GM19025 (cell line): ENCODE measurements around the gene NKTR.

Experiments
- ATAC-seq: cut with Tn5 transposase; IDR thresholded peaks from one replicate; pipeline ENCODE4 v1.9.1; 2021; ENCODE audit warnings: mild to moderate bottlenecking, low read depth, moderate library complexity; ENCODE audit not compliant: unreplicated experiment

The NKTR gene

DNA sequence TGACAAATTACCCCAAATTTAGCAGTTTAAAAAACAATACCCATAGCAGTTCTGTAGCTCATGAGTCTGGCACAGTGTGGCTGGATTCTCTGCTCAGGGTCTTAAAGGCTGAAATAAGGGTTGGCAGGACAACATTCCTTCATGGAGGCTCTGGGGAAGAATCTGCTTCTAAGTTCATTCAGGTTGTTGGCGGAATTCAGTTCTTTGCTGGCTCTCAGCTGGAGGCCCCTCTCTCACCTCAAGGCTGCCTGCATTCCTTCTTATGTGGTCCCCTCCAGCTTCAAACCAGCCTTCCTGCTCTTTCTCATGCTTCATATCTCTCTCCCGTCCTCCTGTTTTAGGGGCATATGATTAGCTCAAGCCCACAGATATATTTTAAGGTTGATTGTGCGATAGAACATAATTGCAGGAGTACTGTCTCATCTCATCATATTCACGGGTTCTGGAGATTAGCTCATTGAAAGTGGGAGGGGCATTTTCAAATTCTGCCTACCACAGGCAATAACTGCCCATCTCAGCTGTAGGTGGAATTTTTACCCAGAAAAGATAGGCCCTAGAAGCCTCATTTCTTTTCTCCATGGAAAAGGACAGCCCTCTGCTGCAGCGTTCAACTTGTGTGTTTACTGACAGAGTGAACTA, 47.5 kb downstream of the NKTR start:
- no peak for ATAC-seq

DNA sequence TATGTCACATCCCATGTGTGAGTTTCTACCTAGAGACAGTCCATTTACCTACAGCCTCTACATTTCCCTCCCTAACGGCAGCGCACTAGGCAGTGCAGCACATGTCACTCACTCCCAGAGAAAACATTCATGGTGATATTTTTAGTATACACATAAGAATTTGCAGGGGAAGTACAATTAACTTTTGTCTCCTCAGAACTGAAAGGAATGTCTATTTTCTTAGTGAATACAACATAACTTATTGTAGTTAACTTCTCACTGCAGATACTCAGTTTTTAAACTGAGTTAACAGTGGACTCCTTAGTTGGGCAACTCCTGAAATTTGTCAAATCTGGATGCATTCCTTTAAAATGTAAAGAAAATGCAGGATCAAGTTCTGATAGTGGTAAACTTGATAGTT, 48.5 kb downstream of the NKTR start:
- no peak for ATAC-seq

DNA sequence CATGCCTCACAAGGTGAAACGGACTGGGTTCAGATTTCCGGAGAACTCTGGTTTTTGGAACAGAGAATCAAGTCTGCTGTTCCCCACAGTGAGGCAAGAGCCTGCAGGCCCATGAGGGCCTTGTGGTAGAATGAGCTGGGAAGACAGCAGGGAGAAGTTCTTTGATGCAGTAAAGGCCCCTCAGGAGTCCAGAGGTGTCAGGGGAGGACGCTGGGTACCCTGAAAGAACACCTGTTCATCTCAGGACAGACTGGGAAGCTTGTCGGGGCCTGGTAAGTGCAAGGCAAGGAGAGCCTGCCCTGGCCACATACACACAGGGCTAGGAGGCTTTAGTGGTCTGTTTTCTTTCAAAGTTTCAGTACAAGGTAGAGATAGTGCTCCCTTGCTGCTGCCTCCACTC, 49.3 kb downstream of the NKTR start:
- ATAC-seq: no peak

DNA sequence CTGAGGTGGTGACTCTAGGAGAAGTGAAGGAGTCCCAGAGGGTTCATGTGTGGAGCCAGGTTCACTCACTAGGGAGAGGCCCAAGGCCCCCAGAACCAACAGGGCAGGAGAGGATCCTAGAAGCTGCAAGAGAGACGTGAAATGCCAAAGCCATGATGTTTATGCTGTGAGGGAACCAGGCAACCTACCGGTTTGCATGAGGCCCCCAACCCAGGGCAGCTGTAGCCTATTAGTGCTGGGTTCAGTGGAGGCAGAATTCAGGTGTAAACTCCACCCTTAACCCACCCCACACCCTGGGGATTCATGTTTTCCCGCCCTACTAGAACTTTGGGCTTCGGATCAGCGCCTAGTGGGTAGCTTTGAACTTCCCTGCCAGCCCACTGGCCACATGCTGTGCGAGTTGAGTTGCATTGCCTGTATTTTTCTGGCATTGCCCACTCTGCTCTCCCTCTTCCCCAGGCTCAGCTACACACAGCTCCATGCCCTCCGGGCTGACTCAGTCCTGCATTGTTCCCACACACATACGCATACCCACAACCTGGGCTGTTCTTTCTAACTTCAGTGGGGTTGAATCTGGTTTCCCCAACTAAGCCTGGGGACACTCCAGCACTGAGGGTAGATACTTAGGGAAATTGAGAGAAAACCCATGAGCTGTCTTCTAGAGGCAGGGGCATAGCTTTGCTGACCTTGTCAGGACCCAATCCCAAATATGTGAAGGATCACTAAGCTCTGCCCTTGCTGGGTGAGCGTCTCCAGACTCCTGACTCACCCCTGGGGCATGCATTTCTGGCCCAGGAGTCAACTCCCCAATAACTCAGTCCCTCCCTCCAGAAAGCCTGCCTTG, 51.0 kb downstream of the NKTR start:
- ATAC-seq: no peak

DNA sequence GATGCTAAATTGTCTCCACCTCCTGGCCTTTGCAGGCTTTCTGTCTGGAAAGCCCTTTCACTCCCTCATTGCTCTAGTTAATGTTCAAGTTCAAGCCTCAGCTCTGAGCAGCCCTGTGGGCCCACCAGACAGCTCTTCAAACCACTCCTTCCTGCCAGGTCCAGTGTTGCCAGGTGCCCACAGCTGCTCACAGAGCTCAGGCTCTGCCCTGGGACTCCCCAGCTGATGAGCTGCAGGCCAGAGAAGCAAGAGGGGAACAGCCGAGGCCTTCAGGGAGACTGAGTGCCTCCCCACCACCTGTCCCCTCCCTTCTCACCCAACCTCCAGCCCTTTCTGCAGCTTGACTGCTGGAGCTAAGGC, 51.7 kb downstream of the NKTR start:
- ATAC-seq: peak; percentile 28

DNA sequence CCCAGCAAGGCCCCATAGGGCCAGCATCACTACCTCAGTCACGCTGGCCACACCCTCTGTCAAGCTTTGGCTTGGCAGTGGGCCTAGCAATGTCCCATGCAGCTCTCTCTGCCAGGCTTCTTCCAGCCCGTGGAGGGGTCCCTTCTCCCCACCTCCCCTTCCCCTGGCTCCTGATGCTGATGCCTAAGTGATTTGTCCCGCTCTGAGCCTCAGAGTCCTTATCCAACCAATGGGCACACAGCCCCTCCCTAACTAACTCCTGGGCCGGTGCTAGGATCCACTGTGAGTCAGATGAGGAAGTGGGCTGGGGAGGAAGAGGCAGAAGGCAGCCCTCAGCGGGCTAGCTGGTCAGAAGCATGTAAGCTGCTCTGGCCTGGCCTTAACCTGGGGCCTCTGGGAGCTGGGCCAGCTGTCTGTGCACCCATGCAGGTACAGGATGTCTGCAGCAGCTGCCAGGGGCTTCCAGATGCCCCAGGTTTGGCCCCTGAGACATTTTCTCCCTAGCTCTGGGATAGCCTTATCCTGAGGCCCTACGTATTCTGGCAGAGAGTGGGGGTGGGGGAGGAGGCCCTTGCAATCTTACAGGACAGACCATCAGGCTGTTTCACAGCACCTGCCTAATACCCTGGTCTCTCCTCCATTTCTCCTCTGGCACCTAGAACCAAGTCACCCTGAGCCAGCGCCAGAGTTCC, 52.3 kb downstream of the NKTR start:
- peak; percentile 57 for ATAC-seq

DNA sequence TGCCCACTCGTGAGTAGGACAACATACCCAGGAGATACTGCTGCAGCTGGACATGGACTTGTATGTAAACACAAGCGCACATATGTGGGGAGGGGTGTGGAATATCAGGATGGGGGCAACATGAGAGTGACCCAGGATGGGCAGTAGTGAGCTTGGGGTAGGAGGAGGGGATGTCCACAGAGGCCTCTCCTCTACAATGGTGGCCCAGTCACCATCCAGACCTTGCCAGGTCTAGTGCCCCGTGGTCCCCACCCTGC, 52.7 kb downstream of the NKTR start:
- no peak for ATAC-seq

DNA sequence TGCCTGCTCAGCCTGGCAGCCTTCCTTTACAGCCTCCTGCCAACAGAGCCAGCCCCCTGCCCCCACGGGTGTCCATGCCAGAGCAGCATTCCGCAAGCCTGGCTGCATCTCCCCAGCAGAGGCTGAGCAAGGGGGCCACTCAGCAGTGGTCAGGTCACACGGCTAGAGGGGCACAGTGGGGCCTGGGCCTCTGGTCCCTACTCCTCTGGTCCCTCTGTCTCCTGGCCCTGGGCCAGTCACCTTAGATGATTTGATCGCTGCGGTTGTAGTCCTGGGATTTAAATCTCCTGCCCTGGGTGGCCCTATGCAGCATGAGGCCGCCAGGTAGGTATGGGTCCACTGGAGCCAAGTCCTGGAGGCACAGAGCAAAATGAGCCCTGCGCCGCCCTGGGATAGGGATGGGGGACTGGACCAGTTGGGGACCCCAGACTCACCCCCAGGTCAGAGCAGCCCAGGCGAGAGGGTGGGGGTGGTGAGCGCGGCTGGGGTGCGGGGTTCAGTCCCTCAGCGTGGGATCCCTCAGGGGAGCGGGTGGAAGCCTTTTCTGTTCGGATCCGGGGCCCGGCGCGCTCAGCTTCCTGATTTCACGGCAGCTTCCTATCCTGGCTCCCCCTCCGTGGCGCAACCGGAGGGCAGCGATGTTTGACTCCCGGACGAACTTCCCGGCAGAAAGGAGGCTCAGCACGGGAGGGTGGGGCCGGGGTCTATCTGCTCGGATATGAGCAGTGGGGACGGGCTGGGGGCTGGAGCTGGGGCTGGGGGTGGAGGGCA, 53.3 kb downstream of the NKTR start, which contains the start of gene ZBTB47:
Gene ZBTB47 (plus strand): TSS at position 138 of the 771 bp plus-strand sequence. CDS start 4,659 bp downstream, outside the sequence.
- no peak for ATAC-seq

DNA sequence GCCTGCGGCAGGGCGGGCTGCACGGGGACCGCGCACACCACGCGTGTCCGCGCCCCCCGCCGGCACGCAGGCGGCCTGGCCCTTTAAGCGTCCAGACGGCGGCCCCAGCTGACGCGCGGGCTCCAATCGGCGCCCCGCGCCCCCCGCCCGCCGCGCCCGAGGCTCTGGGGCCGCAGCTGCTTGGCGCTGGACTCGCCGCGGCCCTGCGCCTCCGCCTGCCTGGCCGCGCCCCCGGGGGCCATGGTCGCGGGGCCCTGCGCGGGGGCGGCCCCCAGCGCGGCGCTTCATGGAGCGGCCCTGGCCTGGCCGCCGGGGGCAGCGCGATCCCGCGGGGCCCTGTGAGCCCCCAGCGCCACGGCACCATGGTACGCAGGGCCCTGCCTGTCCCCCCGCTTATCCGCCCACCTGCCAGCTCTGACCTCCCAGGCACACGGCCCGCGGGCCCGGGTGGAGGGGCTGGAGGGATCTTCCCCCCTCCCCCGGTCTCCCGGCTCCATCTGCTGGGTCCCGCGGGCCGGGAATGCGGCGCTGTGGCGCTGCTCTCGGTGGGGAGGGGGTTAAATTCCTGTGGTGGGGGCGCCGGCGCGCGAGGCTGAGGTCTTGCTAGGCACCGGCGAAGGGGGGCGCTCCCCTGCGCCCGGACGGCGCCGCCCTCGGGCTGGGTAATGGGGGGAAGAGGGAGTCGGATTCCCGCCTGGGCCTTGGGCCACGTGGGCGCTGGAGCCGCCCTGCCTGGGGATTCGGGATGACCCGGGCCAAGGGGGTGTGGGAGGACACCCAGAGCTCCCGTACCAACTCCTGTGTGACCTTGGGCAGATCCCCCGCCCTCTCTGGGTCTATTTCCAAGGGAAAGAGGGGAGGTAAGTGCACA, 54.1 kb downstream of the NKTR start:
- ATAC-seq: no peak

DNA sequence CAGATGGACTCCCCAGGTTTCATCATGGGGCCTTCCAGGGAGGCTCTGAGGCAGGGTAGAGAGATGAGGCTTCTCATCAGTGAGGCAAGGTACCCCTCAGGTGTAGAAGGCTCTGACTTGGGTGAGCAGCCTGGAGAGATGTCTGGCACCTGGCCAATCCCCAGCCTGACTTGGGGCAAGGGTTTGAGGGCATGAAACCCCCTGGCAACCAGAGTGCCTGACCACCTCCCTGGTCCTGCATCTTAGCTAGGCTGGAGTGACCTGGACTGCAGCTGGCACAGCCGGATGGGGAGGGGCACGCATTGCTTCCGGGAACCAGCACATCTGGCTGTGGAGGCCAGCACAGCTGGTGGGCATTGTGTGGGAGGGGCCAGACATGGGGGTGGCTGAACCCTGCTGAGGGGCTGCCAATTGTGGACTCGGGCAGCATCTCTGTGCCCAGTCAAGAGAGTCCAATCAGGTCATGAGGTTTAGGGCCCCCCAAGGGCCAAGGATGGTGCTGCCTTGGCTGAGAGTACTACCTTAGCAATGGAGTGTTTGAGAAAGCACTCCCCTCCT, 54.9 kb downstream of the NKTR start:
- ATAC-seq: no peak

DNA sequence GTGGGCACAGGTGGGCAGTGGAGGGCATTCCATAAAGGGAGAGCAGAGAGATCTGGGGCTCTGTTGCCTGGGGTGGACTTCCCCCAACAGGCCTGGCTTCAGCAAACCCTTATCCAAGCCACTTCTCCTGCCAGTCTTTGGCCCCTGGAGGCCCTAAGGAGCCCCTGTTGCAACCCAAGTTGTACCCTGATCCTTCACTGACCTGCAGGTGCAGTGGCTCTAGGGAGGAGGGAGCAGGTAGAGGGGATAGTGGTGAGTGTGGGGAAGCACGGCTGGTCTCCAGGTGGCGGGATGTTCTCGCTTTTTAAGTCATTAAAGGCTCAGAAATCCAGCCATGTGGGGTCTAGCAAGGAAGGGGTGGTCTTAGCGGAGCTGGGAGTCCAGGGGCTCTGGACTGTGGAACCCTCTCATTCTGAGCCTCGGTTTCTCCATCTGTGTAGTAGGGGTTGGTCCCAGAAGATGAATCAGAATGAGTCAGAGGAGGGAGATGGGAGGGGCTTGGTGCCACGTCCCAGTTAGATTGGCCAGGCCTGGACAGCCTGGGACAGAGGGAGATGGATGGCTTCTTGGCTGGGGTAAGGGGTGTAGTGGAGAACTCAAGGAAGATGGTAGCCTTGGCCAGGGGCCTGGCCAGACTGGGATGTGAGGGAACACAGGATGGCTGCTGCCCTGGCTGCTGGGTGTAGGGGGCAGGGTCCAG, 55.6 kb downstream of the NKTR start:
- ATAC-seq: no peak

DNA sequence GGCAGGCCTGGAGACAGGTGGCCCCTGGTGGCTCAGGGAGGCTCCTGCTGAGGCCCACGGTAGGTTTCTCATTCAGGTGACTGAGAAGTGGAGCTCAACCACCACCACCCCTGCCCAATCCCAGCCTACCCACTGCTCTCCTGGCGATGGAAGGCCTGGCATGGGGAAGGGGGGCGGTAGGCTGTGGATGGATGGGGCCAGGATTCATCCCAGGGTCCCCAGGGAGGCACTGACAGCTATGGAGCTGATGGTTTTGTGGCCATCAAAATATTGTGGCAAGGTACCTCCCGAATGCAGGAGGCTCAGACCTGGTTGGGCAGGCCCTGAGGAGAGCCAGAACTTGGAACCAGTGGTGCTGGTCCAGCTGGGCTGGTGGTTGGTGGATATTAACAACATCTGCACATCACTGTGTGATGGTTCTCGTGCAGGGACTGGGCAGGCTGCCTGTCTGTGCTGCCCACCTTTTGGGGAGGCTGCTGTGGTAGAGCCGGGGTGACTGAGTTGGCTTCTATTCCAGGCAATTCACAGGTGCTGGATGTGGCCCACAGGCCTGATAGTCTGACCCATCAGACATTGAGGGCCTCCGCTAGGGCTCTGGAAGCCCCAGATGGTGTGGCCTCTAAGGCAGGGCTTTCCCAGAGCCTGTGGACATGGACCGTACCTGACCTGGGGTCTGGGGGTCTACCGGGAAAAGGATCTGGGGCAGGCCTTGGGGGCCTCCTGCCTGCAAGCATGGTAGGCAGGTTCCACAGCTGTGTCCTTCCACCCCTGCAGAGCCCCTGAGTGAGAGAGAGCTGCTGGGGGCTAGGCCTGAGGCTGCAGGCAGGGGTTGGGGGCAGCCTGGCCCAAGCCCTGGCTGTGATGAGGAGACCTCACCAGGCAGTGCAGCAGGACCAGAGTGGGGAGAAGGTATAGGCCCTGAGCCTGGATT, 56.5 kb downstream of the NKTR start:
- ATAC-seq: no peak

DNA sequence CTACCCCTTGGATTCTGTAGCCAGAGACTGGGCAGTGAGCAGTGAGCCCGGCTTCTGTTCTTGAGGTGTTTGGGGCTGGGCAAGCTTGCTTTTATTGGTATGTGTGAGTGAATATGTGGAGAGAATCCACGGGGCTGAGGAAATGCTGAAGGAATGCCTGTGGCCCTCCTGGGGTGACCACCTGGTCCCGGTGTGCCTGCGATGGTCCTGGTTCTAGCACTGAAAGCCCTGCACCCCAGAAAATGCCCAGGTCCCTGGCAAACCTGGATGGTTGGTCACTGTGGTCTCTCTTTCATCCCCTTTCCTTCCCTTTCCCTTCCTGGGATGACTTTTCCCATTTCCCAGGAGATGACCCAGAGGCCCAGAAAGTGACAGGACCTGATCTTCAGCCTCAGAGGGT, 57.2 kb downstream of the NKTR start:
- ATAC-seq: no peak

DNA sequence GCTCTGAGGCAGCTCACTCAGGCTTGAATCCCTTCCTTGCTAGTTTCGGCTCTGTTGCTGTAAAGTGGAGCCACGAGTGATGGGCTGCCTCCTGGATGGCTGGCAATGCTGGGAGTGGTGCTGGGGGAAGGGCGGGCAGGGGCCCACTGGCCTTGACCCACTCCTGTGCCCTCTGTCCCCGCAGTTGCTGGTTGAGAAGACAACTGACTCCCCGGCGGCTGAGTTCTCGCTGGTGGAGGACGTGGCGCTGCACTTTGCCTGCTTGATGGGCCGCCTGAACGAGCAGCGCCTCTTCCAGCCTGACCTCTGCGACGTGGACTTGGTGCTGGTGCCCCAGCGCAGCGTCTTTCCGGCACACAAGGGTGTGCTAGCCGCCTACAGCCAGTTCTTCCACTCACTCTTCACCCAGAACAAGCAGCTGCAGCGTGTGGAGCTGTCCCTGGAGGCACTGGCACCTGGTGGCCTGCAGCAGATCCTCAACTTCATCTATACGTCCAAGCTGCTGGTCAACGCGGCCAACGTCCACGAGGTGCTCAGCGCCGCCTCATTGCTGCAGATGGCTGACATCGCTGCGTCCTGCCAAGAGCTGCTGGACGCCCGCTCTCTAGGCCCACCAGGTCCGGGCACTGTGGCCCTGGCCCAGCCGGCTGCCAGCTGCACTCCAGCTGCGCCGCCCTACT, 57.7 kb downstream of the NKTR start:
- ATAC-seq: no peak

DNA sequence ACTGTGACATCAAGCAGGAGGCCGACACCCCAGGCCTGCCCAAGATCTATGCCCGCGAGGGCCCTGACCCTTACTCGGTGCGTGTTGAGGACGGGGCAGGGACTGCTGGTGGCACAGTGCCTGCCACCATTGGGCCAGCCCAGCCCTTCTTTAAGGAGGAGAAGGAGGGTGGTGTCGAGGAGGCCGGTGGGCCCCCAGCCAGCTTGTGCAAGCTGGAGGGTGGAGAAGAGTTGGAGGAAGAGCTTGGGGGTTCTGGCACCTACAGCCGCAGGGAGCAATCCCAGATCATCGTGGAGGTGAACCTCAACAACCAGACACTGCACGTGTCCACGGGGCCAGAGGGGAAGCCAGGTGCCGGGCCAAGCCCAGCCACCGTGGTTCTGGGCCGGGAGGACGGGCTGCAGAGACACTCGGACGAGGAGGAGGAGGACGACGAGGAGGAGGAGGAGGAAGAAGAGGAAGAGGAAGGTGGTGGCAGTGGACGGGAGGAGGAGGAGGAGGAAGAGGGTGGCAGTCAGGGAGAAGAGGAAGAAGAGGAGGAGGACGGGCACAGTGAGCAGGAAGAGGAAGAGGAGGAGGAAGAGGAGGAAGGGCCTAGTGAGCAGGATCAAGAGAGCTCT, 58.4 kb downstream of the NKTR start:
- no peak for ATAC-seq

DNA sequence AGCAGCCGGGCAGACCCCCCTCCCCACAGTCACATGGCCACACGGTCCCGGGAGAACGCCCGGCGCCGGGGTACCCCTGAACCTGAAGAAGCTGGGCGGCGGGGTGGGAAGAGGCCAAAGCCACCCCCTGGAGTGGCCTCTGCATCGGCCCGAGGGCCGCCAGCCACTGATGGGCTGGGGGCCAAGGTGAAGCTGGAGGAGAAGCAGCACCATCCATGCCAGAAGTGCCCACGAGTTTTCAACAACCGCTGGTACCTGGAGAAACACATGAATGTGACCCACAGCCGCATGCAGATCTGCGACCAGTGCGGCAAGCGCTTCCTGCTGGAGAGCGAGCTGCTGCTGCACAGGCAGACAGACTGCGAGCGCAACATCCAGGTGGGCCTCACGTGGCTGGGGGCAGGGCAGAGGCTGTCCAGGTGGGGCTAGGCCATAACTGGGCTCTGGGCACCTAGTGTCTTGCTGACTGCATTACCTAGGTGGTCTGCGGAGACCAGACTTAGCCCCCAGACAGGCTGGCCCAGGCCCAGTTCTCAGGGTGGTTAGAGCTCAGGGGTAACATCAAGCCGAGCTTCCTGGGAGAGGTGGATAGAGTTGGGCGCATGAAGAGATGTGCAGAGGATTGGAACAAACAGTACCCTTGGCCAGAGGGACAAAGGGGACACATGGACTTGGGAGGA, 59.1 kb downstream of the NKTR start:
- no peak for ATAC-seq
